T-helper 2 cell treated with Interferon-gamma antibody and Interleukin-4, amounts not matched to agents 5 μg/mL and 100 μg/mL, for 36 hours (primary cell): Measurements from ENCODE around the gene GMCL1.
"Not testable (repeated sequence)": the region's sequence is repeated elsewhere in the genome, so short reads cannot be mapped to it uniquely, and the experiment has no call there.

Experiments used
- DNase-seq: peaks from one replicate; pipeline ENCODE4 v3.0.0; 2021; ENCODE audit warnings: low spot score
- H3K27ac Mint-ChIP-seq: one replicate; pipeline ENCODE4 v1.8.0; 2021; ENCODE audit warnings: mild to moderate bottlenecking, mixed read lengths
- H3K27me3 Mint-ChIP-seq: one replicate; pipeline ENCODE4 v1.8.0; 2021; ENCODE audit warnings: low read depth, mixed read lengths
- H3K36me3 Mint-ChIP-seq: one replicate; pipeline ENCODE4 v1.8.0; 2021; ENCODE audit warnings: low read depth, mixed read lengths
- H3K4me1 Mint-ChIP-seq: one replicate; pipeline ENCODE4 v1.8.0; 2021; ENCODE audit warnings: low read depth, mixed read lengths
- H3K4me3 Mint-ChIP-seq: one replicate; pipeline ENCODE4 v1.8.0; 2022; ENCODE audit warnings: mild to moderate bottlenecking, moderate library complexity, mixed read lengths
- H3K9me3 Mint-ChIP-seq: one replicate; pipeline ENCODE4 v1.8.0; 2021; ENCODE audit warnings: mixed read lengths

Gene GMCL1

DNA sequence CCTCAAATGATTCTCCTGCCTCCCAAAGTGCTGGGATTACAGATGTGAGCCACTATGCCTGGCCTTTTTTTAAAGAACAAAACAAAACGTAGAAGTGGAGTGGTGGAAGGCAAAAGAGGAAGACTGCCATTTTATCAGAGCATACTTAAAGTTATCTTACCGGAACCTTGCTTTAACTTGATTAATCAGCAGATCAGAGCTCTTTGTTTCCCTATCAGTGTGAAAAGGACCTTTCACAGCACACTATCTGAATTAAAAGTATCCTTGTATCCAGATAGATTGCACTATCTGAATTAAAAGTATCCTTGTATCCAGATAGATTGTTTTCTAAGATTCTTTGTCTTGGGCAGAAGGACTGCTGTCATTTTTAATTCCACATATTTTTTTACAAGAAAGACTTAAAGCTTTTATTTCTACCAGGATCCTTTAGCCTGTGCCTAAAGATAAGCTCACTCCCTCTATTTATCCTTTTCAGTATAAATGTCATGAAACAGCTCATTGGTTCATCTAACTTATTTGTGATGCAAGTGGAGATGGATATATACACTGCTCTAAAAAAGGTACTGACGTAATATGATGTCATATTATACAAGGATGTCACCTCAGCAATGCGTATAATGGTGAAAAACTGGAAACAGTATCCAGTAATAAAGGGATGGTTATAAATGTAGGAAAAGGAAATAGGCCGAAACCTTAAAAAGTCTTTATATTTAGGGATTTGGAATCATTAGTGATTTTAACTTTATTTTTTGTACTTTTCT lies 17.8 kb downstream of the GMCL1 start:
- Mint-ChIP-seq H3K4me1 (peaks cover 6% of the 10 kb centered on the region), H3K27me3 (no peaks in the 10 kb centered on the region), H3K4me3 (no peak overlapping the region), H3K9me3 (no peaks in the 10 kb centered on the region), H3K27ac (no peak overlapping the region), H3K36me3 (peaks cover 43% of the 10 kb centered on the region)
- no peak for DNase-seq

DNA sequence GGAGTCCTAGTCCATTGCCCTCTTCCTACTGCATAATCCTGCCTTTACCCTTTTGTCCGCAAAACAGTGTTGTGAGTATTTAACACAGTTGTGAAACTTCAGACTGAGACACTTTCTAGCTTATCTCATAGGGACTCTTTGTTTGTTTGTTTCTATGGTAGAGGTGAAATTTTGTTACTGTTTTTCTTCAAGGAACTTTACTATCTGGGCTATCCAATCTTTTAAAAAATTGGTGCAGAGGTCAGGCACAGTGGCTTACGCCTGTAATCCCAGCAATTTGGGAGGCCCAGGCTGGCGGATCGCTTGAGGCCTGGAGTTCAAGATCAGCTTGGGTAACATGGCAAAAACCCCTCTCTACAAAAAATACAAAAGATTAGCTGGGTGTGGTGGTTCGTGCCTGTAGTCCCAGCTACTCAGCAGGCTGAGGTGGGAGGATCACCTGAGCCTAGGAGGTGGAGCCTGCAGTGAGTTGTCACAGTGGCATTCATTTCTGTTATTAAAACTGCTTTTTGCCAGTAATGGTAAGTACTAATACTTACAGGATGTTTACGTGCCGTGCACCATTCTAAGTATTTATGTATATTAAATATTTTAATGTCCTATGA lies 18.8 kb downstream of the GMCL1 start:
- no peaks in the 10 kb centered on the region for H3K9me3 Mint-ChIP-seq
- no peak overlapping the region for H3K4me3 Mint-ChIP-seq
- no peak overlapping the region for H3K27ac Mint-ChIP-seq

DNA sequence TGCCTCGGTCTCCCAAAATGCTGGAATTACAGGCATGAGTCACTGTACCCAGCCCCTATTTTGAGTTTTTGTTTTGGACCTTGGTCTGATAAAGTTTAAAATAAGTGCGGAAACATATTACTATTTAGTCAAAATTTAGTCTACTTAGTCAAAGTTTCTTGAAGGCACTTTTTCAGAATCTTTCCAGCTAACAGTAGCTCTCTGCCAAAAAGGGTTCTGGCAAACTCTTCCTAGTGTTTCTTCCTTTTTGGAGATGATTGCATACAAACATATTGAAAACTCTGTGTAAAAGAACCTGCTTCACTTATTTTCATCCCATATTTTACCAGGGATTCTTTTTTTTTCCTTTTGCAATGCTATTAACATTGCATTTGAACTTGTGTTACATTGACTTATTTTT lies 28.8 kb downstream of the GMCL1 start:
- no peaks in the 10 kb centered on the region for H3K9me3 Mint-ChIP-seq
- H3K4me3 Mint-ChIP-seq, result no peak overlapping the region
- no peak overlapping the region for H3K27ac Mint-ChIP-seq
- DNase-seq, result no peak
- H3K27me3 Mint-ChIP-seq, result no peaks in the 10 kb centered on the region
- peaks cover 19% of the 10 kb centered on the region for H3K36me3 Mint-ChIP-seq
- no peaks in the 10 kb centered on the region for H3K4me1 Mint-ChIP-seq

More for the DNA sequence above, 18.8 kb downstream of the GMCL1 start:
- no peaks in the 10 kb centered on the region for H3K27me3 Mint-ChIP-seq
- no peak for DNase-seq
- H3K36me3 Mint-ChIP-seq, result peaks cover 44% of the 10 kb centered on the region
- peaks cover 6% of the 10 kb centered on the region for H3K4me1 Mint-ChIP-seq

DNA sequence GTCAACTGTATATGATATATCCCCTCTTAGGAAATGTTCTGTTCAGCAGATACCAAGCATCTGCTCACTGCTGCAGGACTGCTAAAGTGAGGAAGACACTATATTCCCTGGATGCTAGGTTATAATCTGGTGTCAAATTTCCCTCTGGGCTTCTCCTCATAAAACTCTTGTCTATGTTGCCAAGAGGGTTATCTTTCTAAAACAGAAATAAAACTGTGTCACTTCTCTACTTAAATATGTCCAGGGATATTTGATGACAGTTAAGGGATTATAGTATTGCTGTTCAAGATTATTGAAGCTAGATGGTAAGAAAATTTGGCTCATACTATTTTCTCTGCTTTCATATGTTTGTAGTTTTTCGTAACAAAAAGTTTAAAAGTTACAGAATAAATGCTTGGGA lies 33.8 kb downstream of the GMCL1 start:
- Mint-ChIP-seq H3K27me3 (no peaks in the 10 kb centered on the region), H3K4me3 (no peak overlapping the region), H3K27ac (no peak overlapping the region), H3K4me1 (peaks cover 2% of the 10 kb centered on the region), H3K9me3 (no peaks in the 10 kb centered on the region), H3K36me3 (peaks cover 32% of the 10 kb centered on the region)
- DNase-seq, result no peak

DNA sequence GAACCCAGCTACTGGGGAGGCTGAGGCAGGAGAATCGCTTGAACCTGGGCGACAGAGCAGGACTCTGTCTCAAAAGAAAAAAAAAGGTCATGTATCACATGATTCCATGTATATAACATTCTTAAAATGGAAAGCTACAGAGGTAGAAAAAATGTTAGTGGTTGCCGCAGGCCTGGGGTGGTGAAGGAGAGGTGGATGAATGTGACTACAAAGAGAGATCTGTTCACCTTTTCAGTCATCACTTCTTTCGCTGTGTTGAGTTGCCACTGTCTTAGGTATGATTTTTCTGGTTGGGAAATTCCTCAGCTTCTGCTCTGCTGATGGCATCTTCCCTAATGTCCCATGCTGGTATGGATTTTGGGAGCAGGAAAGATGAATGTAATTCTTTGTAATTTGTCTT lies 59.0 kb downstream of the GMCL1 start:
- no peak for DNase-seq
- no peak overlapping the region for H3K4me3 Mint-ChIP-seq
- H3K27ac Mint-ChIP-seq, result no peak overlapping the region
- H3K36me3 Mint-ChIP-seq, result no peaks in the 10 kb centered on the region
- peaks cover 3% of the 10 kb centered on the region for H3K9me3 Mint-ChIP-seq
- peaks cover 5% of the 10 kb centered on the region for H3K4me1 Mint-ChIP-seq
- peaks cover 2% of the 10 kb centered on the region for H3K27me3 Mint-ChIP-seq

DNA sequence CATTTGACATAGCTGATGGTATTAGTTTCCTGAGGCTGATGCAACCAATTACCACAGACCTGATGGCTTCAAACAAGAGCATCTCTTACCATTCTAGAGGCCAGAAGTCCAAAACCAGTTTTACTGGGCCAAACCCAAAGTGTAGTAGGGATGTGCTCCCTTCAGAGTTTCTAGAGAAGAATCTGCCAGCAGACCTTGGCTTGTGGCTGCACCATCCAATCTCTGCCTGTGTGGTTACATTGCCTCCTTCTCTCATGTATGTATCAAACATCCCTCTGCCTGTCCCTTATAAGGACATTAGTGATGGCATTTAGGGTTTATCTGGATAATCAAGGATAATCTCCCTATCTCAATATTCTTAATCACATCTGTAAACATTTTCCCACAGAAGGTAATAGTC lies 59.8 kb downstream of the GMCL1 start:
- H3K9me3 Mint-ChIP-seq, result peaks cover 3% of the 10 kb centered on the region
- H3K36me3 Mint-ChIP-seq, result no peaks in the 10 kb centered on the region
- no peak for DNase-seq
- no peak overlapping the region for H3K4me3 Mint-ChIP-seq
- H3K4me1 Mint-ChIP-seq, result peaks cover 7% of the 10 kb centered on the region
- no peak overlapping the region for H3K27ac Mint-ChIP-seq
- peaks cover 2% of the 10 kb centered on the region for H3K27me3 Mint-ChIP-seq

DNA sequence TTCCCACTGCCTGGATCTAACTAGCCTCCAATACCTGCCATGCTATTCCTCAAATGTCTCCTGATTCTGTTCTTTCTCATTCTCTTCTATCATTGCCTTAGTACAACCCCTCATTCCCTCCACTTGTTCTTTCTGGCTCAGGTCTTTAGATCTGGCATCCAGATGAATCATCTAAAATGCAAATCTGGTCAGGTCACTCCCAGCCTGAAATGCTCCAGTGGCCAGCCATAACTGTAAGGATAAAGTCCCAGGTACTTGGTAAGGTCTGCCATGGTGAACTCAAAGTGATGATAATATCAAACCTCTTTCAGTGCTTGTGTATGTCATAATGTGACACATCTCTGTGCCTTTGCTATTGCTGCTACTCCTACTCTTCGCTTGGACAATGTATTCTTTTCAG lies 61.4 kb downstream of the GMCL1 start:
- H3K36me3 Mint-ChIP-seq, result peaks cover 4% of the 10 kb centered on the region
- no peak overlapping the region for H3K4me3 Mint-ChIP-seq
- peaks cover 2% of the 10 kb centered on the region for H3K27me3 Mint-ChIP-seq
- no peak for DNase-seq
- peaks cover 3% of the 10 kb centered on the region for H3K9me3 Mint-ChIP-seq
- H3K27ac Mint-ChIP-seq, result no peak overlapping the region
- peaks cover 12% of the 10 kb centered on the region for H3K4me1 Mint-ChIP-seq

DNA sequence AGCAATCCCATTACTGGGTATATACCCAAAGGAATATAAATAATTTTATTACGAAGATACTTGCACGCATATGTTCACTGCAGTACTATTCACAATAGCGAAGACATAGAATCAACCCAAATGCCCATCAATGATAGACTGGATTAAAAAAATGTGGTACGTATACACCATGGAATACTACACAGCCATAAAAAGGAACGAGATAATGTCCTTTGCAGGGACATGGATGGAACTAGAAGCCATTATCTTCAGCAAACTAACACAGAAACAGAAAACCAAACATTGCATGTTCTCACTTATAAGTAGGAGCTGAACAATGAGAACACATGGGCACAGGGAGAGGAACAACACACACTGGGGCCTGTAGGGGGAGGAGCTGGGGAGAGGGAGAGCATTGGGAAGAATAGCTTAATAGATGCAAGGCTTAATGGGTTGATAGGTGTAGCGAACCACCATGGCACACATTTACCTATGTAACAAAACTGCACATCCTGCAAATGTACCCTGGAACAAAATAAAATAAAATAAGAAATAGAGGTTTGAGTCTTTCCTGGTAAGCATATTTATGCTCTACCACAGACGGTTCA lies 63.5 kb downstream of the GMCL1 start:
- peak overlapping the region; percentile 99 for H3K4me3 Mint-ChIP-seq
- H3K36me3 Mint-ChIP-seq, result peaks cover 21% of the 10 kb centered on the region
- peak overlapping the region; percentile 96 for H3K27ac Mint-ChIP-seq
- not testable (repeated sequence) for DNase-seq, H3K9me3 Mint-ChIP-seq, H3K27me3 Mint-ChIP-seq
- H3K4me1 Mint-ChIP-seq, result peaks cover 22% of the 10 kb centered on the region

DNA sequence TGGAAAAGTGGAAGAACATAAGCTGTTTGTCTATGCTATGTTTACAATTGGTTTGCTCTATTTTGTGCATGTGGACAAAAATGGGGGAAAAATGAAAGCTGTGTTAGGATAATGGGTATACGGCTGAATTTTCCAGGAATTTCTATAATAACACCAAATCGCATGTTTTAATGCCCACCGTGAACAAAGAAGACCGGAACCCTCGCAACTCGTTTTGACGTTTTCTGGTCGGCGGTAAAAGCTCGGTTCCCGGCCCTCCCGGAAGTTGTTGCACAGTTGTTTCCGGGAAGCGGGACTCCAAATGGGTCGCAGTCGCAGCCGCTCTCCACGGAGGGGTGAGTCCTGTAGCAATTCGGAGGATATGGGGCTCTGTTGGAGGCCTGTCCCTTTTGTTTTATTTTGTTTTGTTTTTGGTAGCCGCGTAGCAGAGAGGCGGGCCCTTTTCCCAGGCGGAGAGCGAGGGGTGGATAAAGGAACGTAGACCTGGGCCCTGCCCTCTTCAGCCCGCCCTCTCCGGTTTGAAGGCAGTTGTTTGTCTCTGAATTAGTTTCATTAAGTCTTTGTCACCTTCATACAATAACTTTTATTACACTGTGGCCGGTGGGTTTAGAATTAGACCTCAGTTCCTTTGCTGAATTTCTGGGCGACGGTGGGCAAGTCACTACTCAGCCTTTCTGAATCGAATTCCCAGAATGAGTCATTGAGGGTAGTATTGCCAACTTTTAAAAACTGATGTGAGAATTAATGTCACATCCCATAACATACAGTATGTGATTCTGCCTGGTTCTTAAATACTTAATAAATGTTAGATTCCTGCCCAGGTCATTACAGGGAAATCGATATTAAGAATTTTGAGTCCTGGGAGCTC lies 64.5 kb downstream of the GMCL1 start, which contains the start of gene SNRNP27:
Gene SNRNP27 (plus strand): TSS at position 273 of the 868 bp plus-strand sequence. CDS start 29 bp downstream, at position 302.
- peaks cover 27% of the 10 kb centered on the region for H3K36me3 Mint-ChIP-seq
- peak within 1 kb of the TSS; percentile 99 for H3K4me3 Mint-ChIP-seq

DNA sequence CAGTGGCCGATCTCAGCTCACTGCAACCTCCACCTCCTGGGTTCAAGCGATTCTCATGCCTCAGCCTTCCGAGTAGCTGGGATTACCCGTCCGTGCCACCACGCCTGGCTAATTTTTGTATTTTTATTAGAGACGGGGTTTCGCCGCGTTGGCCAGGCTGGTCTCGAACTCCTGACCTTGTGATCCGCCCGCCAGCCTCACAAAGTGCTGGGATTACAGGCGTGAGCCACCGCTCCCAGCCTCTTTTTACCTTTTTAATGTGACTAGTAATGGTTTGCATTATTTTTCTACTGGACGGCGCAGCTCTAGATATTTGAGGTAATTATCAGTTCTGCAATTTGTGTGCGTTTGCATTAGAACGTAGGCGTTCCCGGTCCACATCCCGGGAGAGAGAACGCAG lies 65.3 kb downstream of the GMCL1 start:
- DNase-seq, H3K27me3 Mint-ChIP-seq, H3K9me3 Mint-ChIP-seq: not testable (repeated sequence)
- peaks cover 27% of the 10 kb centered on the region for H3K4me1 Mint-ChIP-seq
- H3K27ac Mint-ChIP-seq, result peak overlapping the region; percentile 96
- peaks cover 33% of the 10 kb centered on the region for H3K36me3 Mint-ChIP-seq
- H3K4me3 Mint-ChIP-seq, result peak overlapping the region; percentile 99

More for the DNA sequence above, 64.5 kb downstream of the GMCL1 start, which contains the start of gene SNRNP27:
- peaks cover 3% of the 10 kb centered on the region for H3K9me3 Mint-ChIP-seq
- peak within 1 kb of the TSS; percentile 96 for H3K27ac Mint-ChIP-seq
- DNase-seq, result peak; percentile 72
- H3K27me3 Mint-ChIP-seq, result peaks cover 2% of the 10 kb centered on the region
- peaks cover 25% of the 10 kb centered on the region for H3K4me1 Mint-ChIP-seq

DNA sequence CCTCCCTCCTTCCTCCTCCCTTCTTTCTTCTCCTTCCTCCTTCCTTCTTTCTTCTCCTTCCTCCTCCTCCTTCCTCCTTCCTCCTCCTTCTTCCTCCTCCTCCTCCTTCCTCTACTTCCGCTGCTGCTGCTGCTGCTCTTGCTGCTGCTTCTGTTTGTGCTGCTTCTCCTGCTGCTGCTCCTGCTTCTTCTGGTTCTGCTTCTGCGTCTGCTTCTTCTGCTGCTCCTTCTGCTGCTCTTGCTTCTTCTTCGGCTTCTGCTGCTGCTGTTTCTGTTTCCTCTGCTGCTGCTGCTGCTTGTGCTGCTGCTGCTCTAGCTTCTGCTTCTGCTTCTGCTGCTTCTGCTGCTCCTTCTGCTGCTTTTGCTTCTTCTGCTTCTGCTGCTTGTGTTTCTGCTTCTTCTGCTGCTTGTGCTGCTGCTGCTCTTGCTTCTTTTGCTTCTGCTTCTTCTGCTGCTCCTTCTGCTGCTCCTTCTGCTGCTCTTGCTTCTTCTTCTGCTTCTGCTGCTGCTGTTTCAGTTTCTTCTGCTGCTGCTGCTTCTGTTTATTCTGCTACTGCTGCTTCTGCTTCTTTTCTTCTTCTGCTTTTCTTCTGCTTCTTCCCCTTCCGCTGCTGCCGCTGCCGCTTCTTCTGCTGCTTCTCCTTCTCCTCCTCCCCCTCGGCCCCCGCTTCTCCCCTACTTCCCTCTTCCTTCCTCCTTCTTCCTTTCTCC lies 72.9 kb downstream of the GMCL1 start:
- DNase-seq, result no peak
- Mint-ChIP-seq H3K4me3 (peak overlapping the region; percentile 94), H3K27me3 (no peaks in the 10 kb centered on the region), H3K4me1 (peaks cover 47% of the 10 kb centered on the region), H3K27ac (peak overlapping the region; percentile 95), H3K9me3 (no peaks in the 10 kb centered on the region), H3K36me3 (peaks cover 62% of the 10 kb centered on the region)

DNA sequence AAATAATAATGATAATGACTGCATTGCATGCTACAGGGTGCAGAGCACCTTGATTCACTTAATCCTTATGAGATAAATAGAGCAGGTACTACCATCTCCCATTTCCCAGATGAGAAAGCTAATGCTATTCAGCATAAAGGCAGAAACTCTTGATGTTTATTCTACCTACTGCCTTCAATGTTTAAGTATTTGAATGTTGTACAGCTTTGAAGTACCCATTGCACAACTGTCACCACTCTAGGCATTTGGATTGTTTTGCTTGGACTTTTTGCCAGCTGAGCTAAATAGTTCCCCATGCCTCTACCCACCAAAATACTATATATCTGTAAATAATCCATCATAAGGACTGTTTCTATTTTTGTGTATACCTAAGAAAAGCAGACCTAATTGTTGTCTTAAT lies 77.8 kb downstream of the GMCL1 start:
- peaks cover 26% of the 10 kb centered on the region for H3K4me1 Mint-ChIP-seq
- no peak overlapping the region for H3K27ac Mint-ChIP-seq
- H3K36me3 Mint-ChIP-seq, result peaks cover 44% of the 10 kb centered on the region
- H3K4me3 Mint-ChIP-seq, result no peak overlapping the region
- no peak for DNase-seq
- H3K9me3 Mint-ChIP-seq, result no peaks in the 10 kb centered on the region
- no peaks in the 10 kb centered on the region for H3K27me3 Mint-ChIP-seq

DNA sequence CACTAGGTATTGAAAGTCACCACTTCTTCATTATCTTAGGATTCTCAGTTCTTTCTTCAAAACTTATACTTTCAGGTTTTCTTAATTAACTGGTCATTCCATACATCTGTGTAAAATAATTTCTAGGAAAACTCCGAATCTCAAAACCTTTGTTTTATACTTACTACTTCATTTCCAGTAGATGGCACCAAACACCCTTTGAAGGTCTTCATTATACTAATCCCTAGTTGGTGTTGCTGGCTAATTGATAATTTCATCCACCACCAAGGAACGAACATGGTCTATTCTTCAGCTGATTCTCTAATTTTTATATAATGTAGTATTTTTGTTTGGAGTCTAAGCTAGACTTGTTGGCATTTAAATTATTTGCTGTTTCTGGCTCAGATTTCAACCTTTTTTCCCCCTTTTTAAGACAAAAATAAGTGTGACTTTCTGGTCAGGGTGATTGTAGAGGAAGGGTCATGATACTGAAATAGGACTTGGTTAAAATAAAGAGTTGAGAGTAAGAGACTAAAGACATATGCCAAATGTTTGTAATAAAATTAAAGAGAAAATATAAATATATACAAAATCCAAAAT lies 82.6 kb downstream of the GMCL1 start:
- Mint-ChIP-seq H3K4me3 (no peak overlapping the region), H3K27me3 (no peaks in the 10 kb centered on the region), H3K36me3 (peaks cover 33% of the 10 kb centered on the region), H3K4me1 (peaks cover 16% of the 10 kb centered on the region), H3K9me3 (no peaks in the 10 kb centered on the region), H3K27ac (no peak overlapping the region)
- DNase-seq, result no peak
